Uterus (tissue), 2 donors: ENCODE measurements around the gene VAT1L.

Experiments used
- POLR2A ChIP-seq, 2 donors: fragments of 450-650 bp; IDR thresholded peaks; one replicate each; pipeline ENCODE4 v1.6.1; 2016; ENCODE audit warnings: antibody characterized with exemption in 2 of 2, mild to moderate bottlenecking in 1 of 2, moderate library complexity in 1 of 2
- TF ChIP-seq, protein P1 (sequence below), 4 experiments: fragments of 200-600 bp in 2 of 4; fragments of 450-650 bp in 2 of 4; sonication (generic) in 2 of 4; IDR thresholded peaks; one replicate each; pipeline ENCODE4 v1.5.1; 2016 to 2019; ENCODE audit warnings: antibody characterized with exemption in 4 of 4, mild to moderate bottlenecking in 2 of 4, moderate library complexity in 1 of 4

DNA sequence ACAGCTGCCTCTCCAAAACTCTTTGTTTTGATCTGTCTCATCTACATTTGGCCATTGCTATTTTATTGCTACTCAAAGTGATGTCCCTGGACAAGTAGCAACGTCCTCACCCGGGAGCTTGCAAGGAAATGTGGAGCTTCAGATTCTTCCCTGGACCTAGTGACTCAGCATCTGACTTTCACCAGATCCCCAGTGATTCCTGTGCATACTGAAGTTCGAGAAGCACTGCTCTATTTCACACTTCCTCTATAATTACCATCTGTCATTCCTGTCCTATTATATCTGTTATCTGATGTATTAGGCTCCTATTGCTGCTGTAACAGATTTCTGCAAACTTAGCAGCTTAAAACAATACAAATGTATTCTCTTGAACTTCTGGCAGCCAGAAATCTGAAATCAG, 28.5 kb upstream of the VAT1L start:
- TF ChIP-seq, protein P1, sequence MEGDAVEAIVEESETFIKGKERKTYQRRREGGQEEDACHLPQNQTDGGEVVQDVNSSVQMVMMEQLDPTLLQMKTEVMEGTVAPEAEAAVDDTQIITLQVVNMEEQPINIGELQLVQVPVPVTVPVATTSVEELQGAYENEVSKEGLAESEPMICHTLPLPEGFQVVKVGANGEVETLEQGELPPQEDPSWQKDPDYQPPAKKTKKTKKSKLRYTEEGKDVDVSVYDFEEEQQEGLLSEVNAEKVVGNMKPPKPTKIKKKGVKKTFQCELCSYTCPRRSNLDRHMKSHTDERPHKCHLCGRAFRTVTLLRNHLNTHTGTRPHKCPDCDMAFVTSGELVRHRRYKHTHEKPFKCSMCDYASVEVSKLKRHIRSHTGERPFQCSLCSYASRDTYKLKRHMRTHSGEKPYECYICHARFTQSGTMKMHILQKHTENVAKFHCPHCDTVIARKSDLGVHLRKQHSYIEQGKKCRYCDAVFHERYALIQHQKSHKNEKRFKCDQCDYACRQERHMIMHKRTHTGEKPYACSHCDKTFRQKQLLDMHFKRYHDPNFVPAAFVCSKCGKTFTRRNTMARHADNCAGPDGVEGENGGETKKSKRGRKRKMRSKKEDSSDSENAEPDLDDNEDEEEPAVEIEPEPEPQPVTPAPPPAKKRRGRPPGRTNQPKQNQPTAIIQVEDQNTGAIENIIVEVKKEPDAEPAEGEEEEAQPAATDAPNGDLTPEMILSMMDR (IDR thresholded peaks at IDR 0.05): no peak
- no peak for TF ChIP-seq POLR2A (IDR thresholded peaks at IDR 0.05)
